ENCODE results near the gene PATJ.

GRCh38 chr1:61851235-61851634 is 109.0 kb downstream of the PATJ start:
- no peak for TF ChIP-seq CTCF (IDR thresholded peaks at IDR 0.05)
- no peak for TF ChIP-seq POLR2A (IDR thresholded peaks at IDR 0.05)
